ENCODE measurements around the gene GPR45. TPM values are rescaled to one million over a fixed set of nuclear protein-coding genes. Genes with fewer than 3 reads are reported as not detected.

The GPR45 gene
- polyA plus RNA-seq, 1 of the 3 experiments (the other 2 are of a cell fraction) = not detected

DNA sequence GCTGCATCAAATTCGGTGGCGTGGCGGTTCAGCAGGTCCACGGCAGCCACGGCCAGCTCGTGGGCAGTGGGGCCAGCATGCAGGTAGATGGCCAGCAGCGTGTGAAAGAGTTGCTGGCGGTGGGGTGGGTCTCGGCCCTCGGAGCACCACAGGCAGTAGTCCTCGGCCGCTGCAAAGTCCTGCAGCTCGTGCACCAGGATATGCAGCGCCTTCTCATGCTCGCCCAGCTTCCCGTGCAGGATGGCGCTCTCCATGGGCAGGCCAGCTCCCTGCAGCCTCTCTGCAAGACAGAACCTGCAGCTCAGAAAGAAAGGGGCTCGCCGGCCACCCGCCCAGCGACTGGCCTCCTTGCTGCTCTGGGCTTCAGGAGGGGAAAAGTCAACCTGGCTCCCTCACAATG is 27.9 kb downstream of the GPR45 start:
- Histone ChIP-seq H3K79me2 (ENCODE audit: insufficient read depth) (no peaks in the 10 kb centered on the region), H3K27me3 (ENCODE audit: insufficient read depth) (no peaks in the 10 kb centered on the region), H2AFZ (ENCODE audit: low read depth) (no peak overlapping the region), H3K9ac (no peak overlapping the region), H4K20me1 (ENCODE audit: insufficient read depth) (no peaks in the 10 kb centered on the region), H3K4me2 (no peak overlapping the region), H3K4me3 (ENCODE audit: low read depth in 2 of 2, low read length in 1 of 2) (no peak overlapping the region), H3K36me3 (replicated peaks in 1 of 2; ENCODE audit: control insufficient read depth in 1 of 2, insufficient read depth in 2 of 2, low read length in 1 of 2) (peaks cover 15 to 82% of the 10 kb centered on the region in 2 experiments), H3K9me3 (no peaks in the 10 kb centered on the region), H3K27ac (ENCODE audit: low read depth in 2 of 2, low read length in 1 of 2) (no peak overlapping the region), H3K4me1 (ENCODE audit: control insufficient read depth in 1 of 2, insufficient read depth in 2 of 2, low read depth in 1 of 2, low read length in 1 of 2) (peaks cover 0 to 3% of the 10 kb centered on the region in 2 experiments; a peak in 1 of 4 replicates), H3K9me2 (no peaks in the 10 kb centered on the region), H3F3A (replicated peaks; ENCODE audit: insufficient read depth) (no peaks in the 10 kb centered on the region)
- TF ChIP-seq RCOR1 (IDR thresholded peaks at IDR 0.05; ENCODE audit: low read length) = no peak
- no peak for TF ChIP-seq GABPA (IDR thresholded peaks at IDR 0.05; ENCODE audit: low read depth)
- no peak for TF ChIP-seq FOXJ3 (CRISPR knock-in tag; IDR thresholded peaks at IDR 0.05)
- POLR2A ChIA-PET = no interaction called here
- DNase-seq = no peak
- 98% methylated on average over 10 of the region's 21 CpGs for WGBS (ENCODE audit: low lambda C conversion rate)
- CTCF ChIA-PET = interaction anchor here (0.7 to 1.5 kb wide), 4 partner anchors 10 to 34 kb away, joined by 3 to 5 read pairs (median 3); no protein-coding TSS in a partner anchor

DNA sequence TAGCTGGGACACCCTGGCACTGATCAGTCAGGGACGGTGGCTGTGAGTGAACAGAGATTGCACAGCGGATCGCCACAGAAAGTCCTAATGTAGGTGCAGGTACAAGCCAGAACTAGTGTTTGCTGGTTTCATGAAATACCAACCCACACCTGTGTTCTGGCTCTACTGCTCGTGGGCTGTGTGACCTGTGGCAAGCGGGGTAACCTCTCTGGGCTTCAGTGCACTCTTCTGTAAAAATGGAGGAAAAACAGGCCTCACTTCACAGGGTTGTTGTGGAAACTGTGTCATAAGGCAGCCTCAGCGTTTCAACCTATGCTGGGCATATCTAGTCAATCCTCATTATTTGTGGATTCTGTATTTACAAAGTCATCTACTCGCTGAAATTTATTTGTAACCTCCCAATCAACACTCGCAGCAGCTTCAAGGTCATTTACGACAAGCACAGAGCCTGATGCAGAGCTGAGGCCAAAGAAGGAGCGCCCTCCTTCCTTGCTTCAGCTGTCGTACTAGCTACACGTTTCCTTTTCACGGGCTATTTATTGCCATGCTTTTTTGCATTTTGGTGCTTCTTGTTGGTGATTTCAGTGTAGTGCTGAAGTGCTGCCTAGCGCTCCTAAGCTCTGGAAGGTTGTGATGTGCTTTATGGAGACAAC is 30.0 kb downstream of the GPR45 start:
- Histone ChIP-seq H3K9ac (no peak overlapping the region), H3K4me3 (ENCODE audit: low read depth in 2 of 2, low read length in 1 of 2) (no peak overlapping the region), H3K9me3 (no peaks in the 10 kb centered on the region), H3K27ac (ENCODE audit: low read depth in 2 of 2, low read length in 1 of 2) (no peak overlapping the region), H2AFZ (ENCODE audit: low read depth) (no peak overlapping the region), H3K79me2 (ENCODE audit: insufficient read depth) (no peaks in the 10 kb centered on the region), H3K36me3 (replicated peaks in 1 of 2; ENCODE audit: control insufficient read depth in 1 of 2, insufficient read depth in 2 of 2, low read length in 1 of 2) (peaks cover 26 to 91% of the 10 kb centered on the region in 2 experiments), H4K20me1 (ENCODE audit: insufficient read depth) (no peaks in the 10 kb centered on the region), H3F3A (replicated peaks; ENCODE audit: insufficient read depth) (no peaks in the 10 kb centered on the region), H3K27me3 (ENCODE audit: insufficient read depth) (no peaks in the 10 kb centered on the region), H3K4me1 (ENCODE audit: control insufficient read depth in 1 of 2, insufficient read depth in 2 of 2, low read depth in 1 of 2, low read length in 1 of 2) (peaks cover 0 to 3% of the 10 kb centered on the region in 2 experiments; a peak in 1 of 4 replicates), H3K4me2 (no peak overlapping the region), H3K9me2 (no peaks in the 10 kb centered on the region)
- TF ChIP-seq, protein P1, sequence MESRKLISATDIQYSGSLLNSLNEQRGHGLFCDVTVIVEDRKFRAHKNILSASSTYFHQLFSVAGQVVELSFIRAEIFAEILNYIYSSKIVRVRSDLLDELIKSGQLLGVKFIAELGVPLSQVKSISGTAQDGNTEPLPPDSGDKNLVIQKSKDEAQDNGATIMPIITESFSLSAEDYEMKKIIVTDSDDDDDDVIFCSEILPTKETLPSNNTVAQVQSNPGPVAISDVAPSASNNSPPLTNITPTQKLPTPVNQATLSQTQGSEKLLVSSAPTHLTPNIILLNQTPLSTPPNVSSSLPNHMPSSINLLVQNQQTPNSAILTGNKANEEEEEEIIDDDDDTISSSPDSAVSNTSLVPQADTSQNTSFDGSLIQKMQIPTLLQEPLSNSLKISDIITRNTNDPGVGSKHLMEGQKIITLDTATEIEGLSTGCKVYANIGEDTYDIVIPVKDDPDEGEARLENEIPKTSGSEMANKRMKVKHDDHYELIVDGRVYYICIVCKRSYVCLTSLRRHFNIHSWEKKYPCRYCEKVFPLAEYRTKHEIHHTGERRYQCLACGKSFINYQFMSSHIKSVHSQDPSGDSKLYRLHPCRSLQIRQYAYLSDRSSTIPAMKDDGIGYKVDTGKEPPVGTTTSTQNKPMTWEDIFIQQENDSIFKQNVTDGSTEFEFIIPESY (IDR thresholded peaks at IDR 0.05; ENCODE audit: borderline replicate concordance, low read depth) = no peak
- TF ChIP-seq EP300 (IDR thresholded peaks at IDR 0.05; ENCODE audit: borderline replicate concordance in 1 of 2, low read depth in 1 of 2, low read length in 1 of 2) = no peak
- DNase-seq = no peak
- WGBS (ENCODE audit: low lambda C conversion rate) = 98% methylated on average over 12 of the region's 14 CpGs
- ChIA-PET POLR2A (no interaction called here), CTCF (interaction anchor here (0.8 to 4.4 kb wide), 2 partner anchors 21 to 24 kb away, joined by 3 to 14 read pairs; no protein-coding TSS in a partner anchor)

DNA sequence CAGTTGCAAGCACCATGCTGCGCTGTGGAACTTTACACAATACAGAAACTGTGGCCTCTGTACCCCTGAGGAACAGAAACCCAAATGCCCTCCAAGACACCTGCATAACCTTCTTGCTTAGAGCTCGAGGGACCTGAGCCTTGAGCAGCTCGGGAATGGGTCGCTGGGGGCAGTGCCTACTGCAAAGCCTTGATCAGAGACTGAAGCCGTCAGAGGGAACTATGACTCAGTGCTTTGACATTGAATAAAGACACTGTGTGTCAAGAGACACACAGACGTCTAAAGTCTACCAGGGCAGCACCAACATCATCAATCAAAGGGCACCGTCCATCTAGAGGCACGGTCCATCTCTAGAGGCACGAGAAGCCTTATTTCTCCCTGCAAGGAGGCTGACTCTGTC is 30.6 kb downstream of the GPR45 start:
- peaks cover 26 to 92% of the 10 kb centered on the region in 2 experiments for H3K36me3 ChIP-seq (replicated peaks in 1 of 2; ENCODE audit: control insufficient read depth in 1 of 2, insufficient read depth in 2 of 2, low read length in 1 of 2)
- CTCF ChIA-PET = interaction anchor here (0.8 to 4.4 kb wide), 2 partner anchors 20 to 23 kb away, joined by 3 to 14 read pairs; no protein-coding TSS in a partner anchor
- WGBS (ENCODE audit: low lambda C conversion rate) = 82% methylated on average over 9 of the region's 9 CpGs
- TF ChIP-seq, protein P2, sequence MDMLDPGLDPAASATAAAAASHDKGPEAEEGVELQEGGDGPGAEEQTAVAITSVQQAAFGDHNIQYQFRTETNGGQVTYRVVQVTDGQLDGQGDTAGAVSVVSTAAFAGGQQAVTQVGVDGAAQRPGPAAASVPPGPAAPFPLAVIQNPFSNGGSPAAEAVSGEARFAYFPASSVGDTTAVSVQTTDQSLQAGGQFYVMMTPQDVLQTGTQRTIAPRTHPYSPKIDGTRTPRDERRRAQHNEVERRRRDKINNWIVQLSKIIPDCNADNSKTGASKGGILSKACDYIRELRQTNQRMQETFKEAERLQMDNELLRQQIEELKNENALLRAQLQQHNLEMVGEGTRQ (IDR thresholded peaks at IDR 0.05; ENCODE audit: borderline replicate concordance, low read depth, low read length) = no peak
- TF ChIP-seq TAF1 (IDR thresholded peaks at IDR 0.05; ENCODE audit: borderline replicate concordance, low read depth, low read length) (no peak), MEF2A (IDR thresholded peaks at IDR 0.05; ENCODE audit: borderline replicate concordance, low read depth) (no peak), JUND (IDR thresholded peaks at IDR 0.05) (no peak), RXRA (IDR thresholded peaks at IDR 0.05; ENCODE audit: borderline replicate concordance, low read depth) (no peak), GATA2 (CRISPR knock-in tag; IDR thresholded peaks at IDR 0.05) (no peak), NRF1 (IDR thresholded peaks at IDR 0.05; ENCODE audit: low read depth, low read length) (no peak), NFIC (IDR thresholded peaks at IDR 0.05; ENCODE audit: borderline replicate concordance) (no peak), RCOR1 (IDR thresholded peaks at IDR 0.05; ENCODE audit: low read length) (no peak), GABPA (IDR thresholded peaks at IDR 0.05; ENCODE audit: low read depth) (no peak), FOXJ3 (CRISPR knock-in tag; IDR thresholded peaks at IDR 0.05) (no peak)
- TF ChIP-seq, protein P1 (IDR thresholded peaks at IDR 0.05; ENCODE audit: borderline replicate concordance, low read depth) = no peak
- TF ChIP-seq, protein P3, sequence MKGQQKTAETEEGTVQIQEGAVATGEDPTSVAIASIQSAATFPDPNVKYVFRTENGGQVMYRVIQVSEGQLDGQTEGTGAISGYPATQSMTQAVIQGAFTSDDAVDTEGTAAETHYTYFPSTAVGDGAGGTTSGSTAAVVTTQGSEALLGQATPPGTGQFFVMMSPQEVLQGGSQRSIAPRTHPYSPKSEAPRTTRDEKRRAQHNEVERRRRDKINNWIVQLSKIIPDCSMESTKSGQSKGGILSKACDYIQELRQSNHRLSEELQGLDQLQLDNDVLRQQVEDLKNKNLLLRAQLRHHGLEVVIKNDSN (IDR thresholded peaks at IDR 0.05; ENCODE audit: borderline replicate concordance, low read depth) = no peak

More for the DNA sequence above, 30.6 kb downstream of the GPR45 start:
- no peak overlapping the region for H3K4me2 ChIP-seq
- peaks cover 0 to 3% of the 10 kb centered on the region in 2 experiments; a peak in 1 of 4 replicates for H3K4me1 ChIP-seq (ENCODE audit: control insufficient read depth in 1 of 2, insufficient read depth in 2 of 2, low read depth in 1 of 2, low read length in 1 of 2)
- no peaks in the 10 kb centered on the region for H4K20me1 ChIP-seq (ENCODE audit: insufficient read depth)
- no peak overlapping the region for H2AFZ ChIP-seq (ENCODE audit: low read depth)
- H3K27me3 ChIP-seq (ENCODE audit: insufficient read depth) = no peaks in the 10 kb centered on the region
- no peaks in the 10 kb centered on the region for H3F3A ChIP-seq (replicated peaks; ENCODE audit: insufficient read depth)
- no peak overlapping the region for H3K27ac ChIP-seq (ENCODE audit: low read depth in 2 of 2, low read length in 1 of 2)
- DNase-seq = no peak
- H3K79me2 ChIP-seq (ENCODE audit: insufficient read depth) = no peaks in the 10 kb centered on the region
- no peaks in the 10 kb centered on the region for H3K9me3 ChIP-seq
- no peak overlapping the region for H3K4me3 ChIP-seq (ENCODE audit: low read depth in 2 of 2, low read length in 1 of 2)
- H3K9ac ChIP-seq = no peak overlapping the region
- POLR2A ChIA-PET = no interaction called here
- no peaks in the 10 kb centered on the region for H3K9me2 ChIP-seq

Data from SK-N-SH (cell line).